ENCODE data around the gene RAB26. TPM values are rescaled to one million over a fixed set of nuclear protein-coding genes. Genes with fewer than 3 reads are reported as not detected.

The RAB26 gene
- total and polyA plus RNA-seq, 4 donors: 1.9 to 3.9 (median 3.0) TPM

DNA sequence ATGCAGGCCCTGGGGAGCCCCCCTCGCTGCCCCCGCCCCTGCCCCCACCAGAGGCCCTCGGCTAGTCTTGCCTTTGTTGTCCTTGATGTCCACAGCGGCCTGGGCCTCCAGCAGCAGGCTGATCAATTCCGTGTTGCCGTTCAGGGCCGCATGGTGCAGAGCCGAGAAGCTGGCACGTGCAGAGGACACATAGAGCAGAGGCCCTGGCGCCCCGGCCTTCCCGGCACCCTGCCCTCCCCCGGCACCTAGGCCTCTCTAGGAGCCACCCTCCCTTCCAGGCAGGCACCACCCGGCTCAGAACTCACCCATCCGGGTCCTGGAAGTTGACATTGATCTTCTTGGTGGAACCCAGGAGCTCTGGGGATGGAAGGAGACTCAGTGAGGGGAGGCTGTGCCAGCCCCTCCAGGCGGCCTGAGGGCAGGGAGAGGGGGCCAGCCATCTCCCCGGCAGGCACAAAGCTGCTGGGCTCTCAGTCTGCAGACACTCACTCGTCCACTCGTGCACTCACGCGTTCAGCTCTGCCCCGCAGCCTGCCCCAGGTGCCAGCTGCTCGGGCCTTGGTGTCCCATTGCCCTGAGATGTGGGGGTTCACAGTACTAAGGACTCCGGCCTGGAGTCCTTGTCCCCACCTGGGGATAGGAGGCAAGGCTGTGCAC, 41.7 kb downstream of the RAB26 start:
- TF ChIP-seq EGR1 (IDR thresholded peaks at IDR 0.05; ENCODE audit: low read depth in 2 of 2): no peak
- TF ChIP-seq, protein P1, sequence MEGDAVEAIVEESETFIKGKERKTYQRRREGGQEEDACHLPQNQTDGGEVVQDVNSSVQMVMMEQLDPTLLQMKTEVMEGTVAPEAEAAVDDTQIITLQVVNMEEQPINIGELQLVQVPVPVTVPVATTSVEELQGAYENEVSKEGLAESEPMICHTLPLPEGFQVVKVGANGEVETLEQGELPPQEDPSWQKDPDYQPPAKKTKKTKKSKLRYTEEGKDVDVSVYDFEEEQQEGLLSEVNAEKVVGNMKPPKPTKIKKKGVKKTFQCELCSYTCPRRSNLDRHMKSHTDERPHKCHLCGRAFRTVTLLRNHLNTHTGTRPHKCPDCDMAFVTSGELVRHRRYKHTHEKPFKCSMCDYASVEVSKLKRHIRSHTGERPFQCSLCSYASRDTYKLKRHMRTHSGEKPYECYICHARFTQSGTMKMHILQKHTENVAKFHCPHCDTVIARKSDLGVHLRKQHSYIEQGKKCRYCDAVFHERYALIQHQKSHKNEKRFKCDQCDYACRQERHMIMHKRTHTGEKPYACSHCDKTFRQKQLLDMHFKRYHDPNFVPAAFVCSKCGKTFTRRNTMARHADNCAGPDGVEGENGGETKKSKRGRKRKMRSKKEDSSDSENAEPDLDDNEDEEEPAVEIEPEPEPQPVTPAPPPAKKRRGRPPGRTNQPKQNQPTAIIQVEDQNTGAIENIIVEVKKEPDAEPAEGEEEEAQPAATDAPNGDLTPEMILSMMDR (IDR thresholded peaks at IDR 0.05; ENCODE audit: low read depth, low read length, missing input control): no peak
- TF ChIP-seq RAD21 (IDR thresholded peaks at IDR 0.05): no peak
- no peak for TF ChIP-seq NR2F2 (IDR thresholded peaks at IDR 0.05)
- TF ChIP-seq, protein P2, sequence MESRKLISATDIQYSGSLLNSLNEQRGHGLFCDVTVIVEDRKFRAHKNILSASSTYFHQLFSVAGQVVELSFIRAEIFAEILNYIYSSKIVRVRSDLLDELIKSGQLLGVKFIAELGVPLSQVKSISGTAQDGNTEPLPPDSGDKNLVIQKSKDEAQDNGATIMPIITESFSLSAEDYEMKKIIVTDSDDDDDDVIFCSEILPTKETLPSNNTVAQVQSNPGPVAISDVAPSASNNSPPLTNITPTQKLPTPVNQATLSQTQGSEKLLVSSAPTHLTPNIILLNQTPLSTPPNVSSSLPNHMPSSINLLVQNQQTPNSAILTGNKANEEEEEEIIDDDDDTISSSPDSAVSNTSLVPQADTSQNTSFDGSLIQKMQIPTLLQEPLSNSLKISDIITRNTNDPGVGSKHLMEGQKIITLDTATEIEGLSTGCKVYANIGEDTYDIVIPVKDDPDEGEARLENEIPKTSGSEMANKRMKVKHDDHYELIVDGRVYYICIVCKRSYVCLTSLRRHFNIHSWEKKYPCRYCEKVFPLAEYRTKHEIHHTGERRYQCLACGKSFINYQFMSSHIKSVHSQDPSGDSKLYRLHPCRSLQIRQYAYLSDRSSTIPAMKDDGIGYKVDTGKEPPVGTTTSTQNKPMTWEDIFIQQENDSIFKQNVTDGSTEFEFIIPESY (IDR thresholded peaks at IDR 0.05): no peak
- no peak for TF ChIP-seq FOXA1 (IDR thresholded peaks at IDR 0.05)
- TF ChIP-seq RXRA (IDR thresholded peaks at IDR 0.05): no peak
- TF ChIP-seq, protein P3, sequence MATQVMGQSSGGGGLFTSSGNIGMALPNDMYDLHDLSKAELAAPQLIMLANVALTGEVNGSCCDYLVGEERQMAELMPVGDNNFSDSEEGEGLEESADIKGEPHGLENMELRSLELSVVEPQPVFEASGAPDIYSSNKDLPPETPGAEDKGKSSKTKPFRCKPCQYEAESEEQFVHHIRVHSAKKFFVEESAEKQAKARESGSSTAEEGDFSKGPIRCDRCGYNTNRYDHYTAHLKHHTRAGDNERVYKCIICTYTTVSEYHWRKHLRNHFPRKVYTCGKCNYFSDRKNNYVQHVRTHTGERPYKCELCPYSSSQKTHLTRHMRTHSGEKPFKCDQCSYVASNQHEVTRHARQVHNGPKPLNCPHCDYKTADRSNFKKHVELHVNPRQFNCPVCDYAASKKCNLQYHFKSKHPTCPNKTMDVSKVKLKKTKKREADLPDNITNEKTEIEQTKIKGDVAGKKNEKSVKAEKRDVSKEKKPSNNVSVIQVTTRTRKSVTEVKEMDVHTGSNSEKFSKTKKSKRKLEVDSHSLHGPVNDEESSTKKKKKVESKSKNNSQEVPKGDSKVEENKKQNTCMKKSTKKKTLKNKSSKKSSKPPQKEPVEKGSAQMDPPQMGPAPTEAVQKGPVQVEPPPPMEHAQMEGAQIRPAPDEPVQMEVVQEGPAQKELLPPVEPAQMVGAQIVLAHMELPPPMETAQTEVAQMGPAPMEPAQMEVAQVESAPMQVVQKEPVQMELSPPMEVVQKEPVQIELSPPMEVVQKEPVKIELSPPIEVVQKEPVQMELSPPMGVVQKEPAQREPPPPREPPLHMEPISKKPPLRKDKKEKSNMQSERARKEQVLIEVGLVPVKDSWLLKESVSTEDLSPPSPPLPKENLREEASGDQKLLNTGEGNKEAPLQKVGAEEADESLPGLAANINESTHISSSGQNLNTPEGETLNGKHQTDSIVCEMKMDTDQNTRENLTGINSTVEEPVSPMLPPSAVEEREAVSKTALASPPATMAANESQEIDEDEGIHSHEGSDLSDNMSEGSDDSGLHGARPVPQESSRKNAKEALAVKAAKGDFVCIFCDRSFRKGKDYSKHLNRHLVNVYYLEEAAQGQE (IDR thresholded peaks at IDR 0.05): no peak
- TF ChIP-seq HNF4A (conservative IDR thresholded peaks at IDR 0.05): no peak
- TF ChIP-seq FOXA2 (IDR thresholded peaks at IDR 0.05): no peak
- no peak for TF ChIP-seq YY1 (IDR thresholded peaks at IDR 0.05)
- TF ChIP-seq MAX (IDR thresholded peaks at IDR 0.05): no peak
- TF ChIP-seq TAF1 (conservative IDR thresholded peaks at IDR 0.05): no peak
- no peak for TF ChIP-seq HNF4G (IDR thresholded peaks at IDR 0.05)
- TF ChIP-seq ATF3 (IDR thresholded peaks at IDR 0.05): no peak
- TF ChIP-seq JUND (IDR thresholded peaks at IDR 0.05): no peak
- no peak for TF ChIP-seq SP1 (IDR thresholded peaks at IDR 0.05)
- no peak overlapping the region for H3K9ac ChIP-seq (ENCODE audit: low read depth in 1 of 2, low read length in 2 of 2)
- H3K9me3 ChIP-seq (ENCODE audit: control insufficient read depth in 4 of 4, low read length in 3 of 4): no peaks in the 10 kb centered on the region
- peaks cover 0 to 2% (median 0%) of the 10 kb centered on the region in 4 donors for H3K4me1 ChIP-seq (ENCODE audit: control insufficient read depth in 4 of 4, insufficient read depth in 4 of 4, low read length in 3 of 4)
- H3K27ac ChIP-seq (ENCODE audit: low read depth in 1 of 2, low read length in 2 of 2): no peak overlapping the region
- H3K27me3 ChIP-seq (ENCODE audit: control insufficient read depth in 4 of 4, insufficient read depth in 4 of 4, low read length in 3 of 4): no peaks in the 10 kb centered on the region
- WGBS: 85% methylated on average over 24 of the region's 24 CpGs
- no peak overlapping the region for H3K4me3 ChIP-seq (ENCODE audit: low read depth in 1 of 3, low read length in 3 of 3)
- no peaks in the 10 kb centered on the region for H3K36me3 ChIP-seq (ENCODE audit: control insufficient read depth in 4 of 4, insufficient read depth in 3 of 4, low read depth in 1 of 4, low read length in 3 of 4)
- no peak for DNase-seq (ENCODE audit: low spot score)

All from liver (tissue), 9 donors.